ENCODE data around the gene FAM78B.

The FAM78B gene

DNA sequence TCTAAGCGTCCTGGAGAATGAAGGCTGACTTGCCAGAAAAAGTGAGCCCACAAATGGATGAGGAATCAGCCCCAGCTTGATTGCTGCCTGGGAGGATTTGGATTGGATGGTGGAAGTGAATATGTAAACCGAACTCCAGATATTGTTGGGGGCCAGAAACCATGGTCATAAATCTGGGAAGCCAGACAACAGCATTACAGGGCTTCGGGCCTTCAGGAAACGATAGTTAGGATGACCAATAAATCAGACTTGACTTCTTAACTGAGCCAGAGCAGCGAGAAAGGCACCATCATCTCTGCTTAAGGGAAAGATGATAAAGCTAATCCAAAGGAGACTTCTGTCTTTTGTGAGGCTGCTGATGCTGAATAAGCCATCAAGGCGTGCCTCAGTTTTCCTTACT lies 26.6 kb downstream of the FAM78B start:
- H2AFZ ChIP-seq (ENCODE audit: low read length): no peak overlapping the region
- H3K9ac ChIP-seq (ENCODE audit: low read depth, low read length, poor library complexity): no peak overlapping the region
- H3K36me3 ChIP-seq (replicated peaks in 1 of 2; ENCODE audit: control insufficient read depth in 2 of 2, insufficient read depth in 2 of 2, low read length in 2 of 2): no peaks in the 10 kb centered on the region
- no peak overlapping the region for H3K14ac ChIP-seq (ENCODE audit: low read length)
- no peak overlapping the region for H2BK5ac ChIP-seq (ENCODE audit: low read length)
- no peak overlapping the region for H3K18ac ChIP-seq (ENCODE audit: low read length)
- H3K27me3 ChIP-seq (ENCODE audit: control insufficient read depth in 3 of 3, insufficient read depth in 3 of 3, low read depth in 1 of 3, low read length in 3 of 3): no peaks in the 10 kb centered on the region
- no CpG with 5 or more reads among the region's 6 CpGs for WGBS, 2 donors (ENCODE audit: extremely low coverage in 2 of 2, insufficient read length in 2 of 2, insufficient replicate concordance in 1 of 2)
- no peak overlapping the region for H3K4me3 ChIP-seq (ENCODE audit: low read length in 2 of 2)
- H2BK15ac ChIP-seq (ENCODE audit: low read length): no peak overlapping the region
- no peaks in the 10 kb centered on the region for H3K4me1 ChIP-seq (ENCODE audit: control insufficient read depth in 2 of 2, insufficient read depth in 1 of 2, low read depth in 1 of 2, low read length in 2 of 2)
- no peak overlapping the region for H4K8ac ChIP-seq (ENCODE audit: low read depth, low read length)
- H3K27ac ChIP-seq (replicated peaks; ENCODE audit: low read length): no peak overlapping the region
- no peak overlapping the region for H2BK120ac ChIP-seq (ENCODE audit: low read depth, low read length)
- no peaks in the 10 kb centered on the region for H3K79me1 ChIP-seq (ENCODE audit: low read depth, low read length)
- no peak overlapping the region for H4K91ac ChIP-seq (ENCODE audit: low read depth, low read length, poor library complexity)
- H3K4ac ChIP-seq (ENCODE audit: low read length): no peak overlapping the region
- H3K9me3 ChIP-seq (replicated peaks in 1 of 2; ENCODE audit: control insufficient read depth in 2 of 2, insufficient read depth in 1 of 2, low read depth in 1 of 2, low read length in 2 of 2): no peaks in the 10 kb centered on the region
- no peak overlapping the region for H2AK5ac ChIP-seq (ENCODE audit: low read depth, low read length)
- no peak for DNase-seq (ENCODE audit: low spot score)
- no peak overlapping the region for H3K23ac ChIP-seq (ENCODE audit: low read depth, low read length, poor library complexity)
- no peak overlapping the region for H3K4me2 ChIP-seq (ENCODE audit: insufficient read depth, low read length, poor library complexity, severe bottlenecking)
- no peak overlapping the region for H2BK12ac ChIP-seq (ENCODE audit: low read length)

DNA sequence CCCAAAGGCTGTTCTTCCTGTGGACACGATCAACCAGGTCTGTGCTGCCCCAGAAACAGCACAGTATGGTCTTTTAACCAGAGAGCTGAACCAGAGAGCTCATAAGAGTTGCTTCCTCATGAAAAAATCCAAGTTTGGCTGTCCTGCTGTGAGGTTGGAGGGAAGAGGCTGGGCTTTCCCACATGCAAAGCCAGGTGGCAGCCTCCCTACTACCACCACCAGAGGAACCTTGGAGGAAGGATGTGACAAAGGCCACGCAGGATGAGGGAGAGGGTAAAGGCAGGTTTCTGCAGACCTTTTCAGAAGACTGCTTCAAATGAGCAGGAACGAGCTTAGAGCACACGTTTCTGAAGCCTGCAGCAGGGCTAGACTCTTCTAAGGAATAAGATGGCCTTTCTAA lies 27.1 kb downstream of the FAM78B start:
- Histone ChIP-seq H4K91ac (ENCODE audit: low read depth, low read length, poor library complexity) (no peak overlapping the region), H2BK5ac (ENCODE audit: low read length) (no peak overlapping the region), H3K27me3 (ENCODE audit: control insufficient read depth in 3 of 3, insufficient read depth in 3 of 3, low read depth in 1 of 3, low read length in 3 of 3) (no peaks in the 10 kb centered on the region), H3K79me1 (ENCODE audit: low read depth, low read length) (no peaks in the 10 kb centered on the region), H3K36me3 (replicated peaks in 1 of 2; ENCODE audit: control insufficient read depth in 2 of 2, insufficient read depth in 2 of 2, low read length in 2 of 2) (no peaks in the 10 kb centered on the region), H3K27ac (replicated peaks; ENCODE audit: low read length) (no peak overlapping the region), H3K18ac (ENCODE audit: low read length) (no peak overlapping the region), H3K4me3 (ENCODE audit: low read length in 2 of 2) (no peak overlapping the region), H2AFZ (ENCODE audit: low read length) (no peak overlapping the region), H2BK15ac (ENCODE audit: low read length) (no peak overlapping the region), H3K9ac (ENCODE audit: low read depth, low read length, poor library complexity) (no peak overlapping the region), H3K4me1 (ENCODE audit: control insufficient read depth in 2 of 2, insufficient read depth in 1 of 2, low read depth in 1 of 2, low read length in 2 of 2) (no peaks in the 10 kb centered on the region), H3K9me3 (replicated peaks in 1 of 2; ENCODE audit: control insufficient read depth in 2 of 2, insufficient read depth in 1 of 2, low read depth in 1 of 2, low read length in 2 of 2) (no peaks in the 10 kb centered on the region), H3K14ac (ENCODE audit: low read length) (no peak overlapping the region), H2BK12ac (ENCODE audit: low read length) (no peak overlapping the region), H2AK5ac (ENCODE audit: low read depth, low read length) (no peak overlapping the region), H3K4me2 (ENCODE audit: insufficient read depth, low read length, poor library complexity, severe bottlenecking) (no peak overlapping the region), H4K8ac (ENCODE audit: low read depth, low read length) (no peak overlapping the region), H3K4ac (ENCODE audit: low read length) (no peak overlapping the region), H2BK120ac (ENCODE audit: low read depth, low read length) (no peak overlapping the region), H3K23ac (ENCODE audit: low read depth, low read length, poor library complexity) (peak overlapping the region; percentile 17)
- DNase-seq (ENCODE audit: low spot score): no peak
- no CpG with 5 or more reads among the region's 4 CpGs for WGBS, 2 donors (ENCODE audit: extremely low coverage in 2 of 2, insufficient read length in 2 of 2, insufficient replicate concordance in 1 of 2)

DNA sequence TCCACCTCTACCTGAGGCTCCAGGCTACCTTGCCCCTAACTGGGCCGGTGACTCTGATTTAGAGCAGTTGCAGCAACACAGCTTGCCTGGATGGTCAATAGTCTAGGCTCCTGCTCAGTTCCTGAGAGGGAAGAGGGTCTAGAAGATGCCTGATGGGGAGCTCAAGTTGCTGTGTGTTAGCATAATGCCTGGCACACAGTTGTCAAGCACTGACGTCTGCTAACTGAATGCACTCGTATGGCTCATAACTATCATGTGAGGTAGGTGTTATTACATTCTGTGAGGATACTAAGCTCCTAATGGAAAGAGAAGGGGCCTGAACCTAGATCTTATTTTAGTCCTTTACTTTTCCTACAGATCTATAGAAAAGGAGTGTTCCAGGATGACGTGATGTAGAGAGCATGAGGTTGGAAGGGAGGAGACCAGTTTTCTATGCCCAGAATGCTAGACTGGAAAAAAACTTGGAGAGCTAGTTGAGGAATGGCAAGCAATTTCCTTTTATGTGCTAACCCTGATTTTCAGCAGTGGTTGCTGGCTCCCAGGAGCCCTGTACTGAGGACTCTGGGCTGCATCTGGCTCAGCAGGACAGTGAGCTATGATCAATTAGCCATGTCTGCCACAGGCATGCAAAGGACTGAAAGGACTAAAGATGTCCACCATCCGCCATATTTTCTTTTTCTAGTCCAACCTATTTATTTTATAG lies 30.0 kb downstream of the FAM78B start:
- Histone ChIP-seq H2BK15ac (ENCODE audit: low read length) (no peak overlapping the region), H3K18ac (ENCODE audit: low read length) (no peak overlapping the region), H3K23ac (ENCODE audit: low read depth, low read length, poor library complexity) (no peak overlapping the region), H2AFZ (ENCODE audit: low read length) (no peak overlapping the region), H3K14ac (ENCODE audit: low read length) (no peak overlapping the region), H2BK120ac (ENCODE audit: low read depth, low read length) (no peak overlapping the region), H3K4ac (ENCODE audit: low read length) (no peak overlapping the region), H2AK5ac (ENCODE audit: low read depth, low read length) (no peak overlapping the region), H3K9me3 (replicated peaks in 1 of 2; ENCODE audit: control insufficient read depth in 2 of 2, insufficient read depth in 1 of 2, low read depth in 1 of 2, low read length in 2 of 2) (no peaks in the 10 kb centered on the region), H3K4me1 (ENCODE audit: control insufficient read depth in 2 of 2, insufficient read depth in 1 of 2, low read depth in 1 of 2, low read length in 2 of 2) (no peaks in the 10 kb centered on the region), H2BK5ac (ENCODE audit: low read length) (no peak overlapping the region), H3K4me3 (ENCODE audit: low read length in 2 of 2) (no peak overlapping the region), H3K4me2 (ENCODE audit: insufficient read depth, low read length, poor library complexity, severe bottlenecking) (no peak overlapping the region), H3K36me3 (replicated peaks in 1 of 2; ENCODE audit: control insufficient read depth in 2 of 2, insufficient read depth in 2 of 2, low read length in 2 of 2) (no peaks in the 10 kb centered on the region), H3K9ac (ENCODE audit: low read depth, low read length, poor library complexity) (no peak overlapping the region), H4K91ac (ENCODE audit: low read depth, low read length, poor library complexity) (no peak overlapping the region), H4K8ac (ENCODE audit: low read depth, low read length) (no peak overlapping the region), H3K27me3 (ENCODE audit: control insufficient read depth in 3 of 3, insufficient read depth in 3 of 3, low read depth in 1 of 3, low read length in 3 of 3) (no peaks in the 10 kb centered on the region), H2BK12ac (ENCODE audit: low read length) (no peak overlapping the region), H3K79me1 (ENCODE audit: low read depth, low read length) (no peaks in the 10 kb centered on the region), H3K27ac (replicated peaks; ENCODE audit: low read length) (no peak overlapping the region)
- no peak for DNase-seq (ENCODE audit: low spot score)
- WGBS, 2 donors (ENCODE audit: extremely low coverage in 2 of 2, insufficient read length in 2 of 2, insufficient replicate concordance in 1 of 2): no CpG with 5 or more reads among the region's 5 CpGs

DNA sequence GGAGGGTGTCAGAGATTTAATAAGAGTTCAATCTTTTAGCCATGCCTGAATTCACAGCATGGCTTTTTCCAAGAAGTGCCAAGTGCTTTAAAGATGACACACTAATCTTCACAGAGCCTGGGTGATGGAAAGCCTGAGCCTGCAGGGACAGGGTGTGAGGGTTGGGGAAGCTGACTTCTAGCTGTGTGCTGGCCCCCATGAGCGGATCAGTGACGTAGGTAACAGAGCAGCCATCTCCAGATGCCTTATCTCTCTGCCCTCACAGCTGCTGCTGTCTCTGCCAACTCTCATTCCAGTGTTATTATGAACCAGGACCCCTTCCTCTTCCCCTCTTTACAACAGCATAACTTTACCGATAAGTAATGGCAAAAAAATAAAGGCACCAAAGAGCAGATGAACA lies 30.6 kb downstream of the FAM78B start:
- Histone ChIP-seq H2AFZ (ENCODE audit: low read length) (no peak overlapping the region), H3K14ac (ENCODE audit: low read length) (no peak overlapping the region), H2BK5ac (ENCODE audit: low read length) (no peak overlapping the region), H3K4me1 (ENCODE audit: control insufficient read depth in 2 of 2, insufficient read depth in 1 of 2, low read depth in 1 of 2, low read length in 2 of 2) (no peaks in the 10 kb centered on the region), H3K27ac (replicated peaks; ENCODE audit: low read length) (no peak overlapping the region), H3K9me3 (replicated peaks in 1 of 2; ENCODE audit: control insufficient read depth in 2 of 2, insufficient read depth in 1 of 2, low read depth in 1 of 2, low read length in 2 of 2) (no peaks in the 10 kb centered on the region), H3K36me3 (replicated peaks in 1 of 2; ENCODE audit: control insufficient read depth in 2 of 2, insufficient read depth in 2 of 2, low read length in 2 of 2) (no peaks in the 10 kb centered on the region), H2BK120ac (ENCODE audit: low read depth, low read length) (no peak overlapping the region), H4K8ac (ENCODE audit: low read depth, low read length) (no peak overlapping the region), H3K4me2 (ENCODE audit: insufficient read depth, low read length, poor library complexity, severe bottlenecking) (no peak overlapping the region), H4K91ac (ENCODE audit: low read depth, low read length, poor library complexity) (no peak overlapping the region), H3K4ac (ENCODE audit: low read length) (no peak overlapping the region), H3K23ac (ENCODE audit: low read depth, low read length, poor library complexity) (no peak overlapping the region), H3K18ac (ENCODE audit: low read length) (no peak overlapping the region), H2BK15ac (ENCODE audit: low read length) (no peak overlapping the region), H3K79me1 (ENCODE audit: low read depth, low read length) (no peaks in the 10 kb centered on the region), H2BK12ac (ENCODE audit: low read length) (no peak overlapping the region), H3K4me3 (ENCODE audit: low read length in 2 of 2) (no peak overlapping the region), H2AK5ac (ENCODE audit: low read depth, low read length) (no peak overlapping the region), H3K27me3 (ENCODE audit: control insufficient read depth in 3 of 3, insufficient read depth in 3 of 3, low read depth in 1 of 3, low read length in 3 of 3) (no peaks in the 10 kb centered on the region), H3K9ac (ENCODE audit: low read depth, low read length, poor library complexity) (no peak overlapping the region)
- no peak for DNase-seq (ENCODE audit: low spot score)
- no CpG with 5 or more reads among the region's 3 CpGs for WGBS, 2 donors (ENCODE audit: extremely low coverage in 2 of 2, insufficient read length in 2 of 2, insufficient replicate concordance in 1 of 2)

All from neuronal stem cell (in vitro differentiated cells).